CD4-positive, alpha-beta T cell treated with Interleukin-21 for 1 hour (primary cell): ENCODE results near the gene SYCE1.

Source experiments
- DNase-seq: peaks from one replicate; pipeline ENCODE4 v3.0.0-alpha.2; 2020

Gene SYCE1

GRCh38 chr10:133511408-133511807 lies 54.0 kb downstream of the SYCE1 start:
- no peak for DNase-seq

- no peak for DNase-seq
These were observed 55.7 kb downstream of the SYCE1 start for GRCh38 chr10:133509700-133510099.
